GM18867 (cell line): ENCODE results near the gene NAB2.

Experiments used
- ATAC-seq: cut with Tn5 transposase; IDR thresholded peaks from one replicate; pipeline ENCODE4 v1.9.1; 2021; ENCODE audit warnings: mild to moderate bottlenecking, moderate library complexity; ENCODE audit not compliant: unreplicated experiment

NAB2 gene

DNA sequence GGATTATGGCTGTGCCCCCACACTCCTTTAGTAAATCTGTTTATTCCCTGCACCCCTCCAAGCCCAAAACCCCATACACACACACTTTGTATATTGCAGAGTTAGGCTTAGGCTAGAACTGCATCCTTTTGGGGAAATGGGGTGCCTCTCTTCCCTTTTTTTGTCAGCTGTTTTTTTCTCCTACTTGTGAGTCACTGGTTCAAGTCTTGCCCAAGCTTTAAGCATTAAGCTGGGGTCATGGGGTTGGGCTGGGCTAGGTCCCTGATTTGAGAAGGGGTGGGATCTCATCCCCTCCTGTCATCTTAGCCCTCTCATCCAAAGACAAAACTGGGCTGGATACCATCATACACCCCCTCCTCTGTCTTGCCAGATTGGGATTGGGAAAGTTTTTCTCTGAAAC is 41.0 kb downstream of the NAB2 start:
- no peak for ATAC-seq

DNA sequence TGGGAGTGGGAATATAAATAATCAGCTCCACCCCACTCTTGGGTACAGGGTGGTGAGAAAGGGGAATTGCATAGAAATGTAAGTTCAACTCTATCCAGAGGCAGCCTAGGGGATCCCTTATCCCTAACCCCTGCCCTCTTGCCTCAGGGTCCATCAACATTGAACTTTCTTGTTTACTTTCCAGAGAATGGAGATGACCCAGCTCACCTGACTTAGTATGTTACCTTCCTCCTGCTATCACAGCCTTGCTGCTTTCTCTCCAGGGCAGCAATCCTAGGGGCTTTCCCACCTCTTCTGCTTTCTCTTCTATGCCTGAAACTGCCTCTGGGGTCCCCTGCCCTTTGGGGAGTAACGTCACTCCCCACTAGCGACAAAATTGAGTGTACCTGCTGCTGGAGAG is 42.0 kb downstream of the NAB2 start:
- ATAC-seq = no peak

DNA sequence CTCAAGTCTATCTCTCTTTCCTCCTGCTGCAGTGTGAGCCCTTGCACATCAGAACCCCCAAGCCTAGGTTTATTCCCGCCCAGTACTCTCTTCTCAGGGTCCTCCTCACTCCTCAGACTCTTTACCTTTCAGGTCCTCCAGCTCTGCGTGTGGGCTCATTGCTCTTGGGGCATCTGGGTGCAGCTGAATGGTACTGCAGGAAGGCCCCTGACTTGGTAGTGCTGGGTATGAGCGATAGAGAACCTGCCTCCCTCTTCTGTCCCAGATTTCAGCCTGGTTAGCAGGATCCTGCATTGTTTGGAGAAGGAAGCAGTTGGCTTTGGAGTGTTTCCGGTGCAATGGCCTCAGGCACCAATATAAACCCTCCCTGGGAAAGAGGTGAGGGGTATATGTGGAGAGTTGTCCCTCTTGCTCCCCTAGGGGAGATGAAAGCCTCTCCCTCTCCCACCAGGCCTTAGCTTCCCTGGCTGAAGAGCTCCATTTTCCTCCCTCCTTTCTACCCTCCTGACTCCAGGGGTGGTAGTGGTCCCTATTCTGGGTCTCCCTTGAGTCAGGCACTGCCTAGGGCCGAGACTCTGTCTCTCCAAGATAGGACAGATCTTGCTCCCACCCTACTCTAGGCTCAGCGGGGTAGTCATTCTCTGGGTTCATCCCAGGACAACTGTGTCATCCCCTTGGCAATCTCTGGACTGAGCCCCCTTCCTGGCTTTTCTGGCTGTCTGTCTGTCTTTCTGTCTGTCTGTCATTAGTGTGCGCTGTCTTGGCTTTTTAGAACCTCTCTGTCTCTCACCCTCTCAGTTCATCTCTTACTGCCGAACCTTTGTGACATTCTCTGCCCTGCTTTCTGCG is 43.2 kb downstream of the NAB2 start:
- no peak for ATAC-seq

DNA sequence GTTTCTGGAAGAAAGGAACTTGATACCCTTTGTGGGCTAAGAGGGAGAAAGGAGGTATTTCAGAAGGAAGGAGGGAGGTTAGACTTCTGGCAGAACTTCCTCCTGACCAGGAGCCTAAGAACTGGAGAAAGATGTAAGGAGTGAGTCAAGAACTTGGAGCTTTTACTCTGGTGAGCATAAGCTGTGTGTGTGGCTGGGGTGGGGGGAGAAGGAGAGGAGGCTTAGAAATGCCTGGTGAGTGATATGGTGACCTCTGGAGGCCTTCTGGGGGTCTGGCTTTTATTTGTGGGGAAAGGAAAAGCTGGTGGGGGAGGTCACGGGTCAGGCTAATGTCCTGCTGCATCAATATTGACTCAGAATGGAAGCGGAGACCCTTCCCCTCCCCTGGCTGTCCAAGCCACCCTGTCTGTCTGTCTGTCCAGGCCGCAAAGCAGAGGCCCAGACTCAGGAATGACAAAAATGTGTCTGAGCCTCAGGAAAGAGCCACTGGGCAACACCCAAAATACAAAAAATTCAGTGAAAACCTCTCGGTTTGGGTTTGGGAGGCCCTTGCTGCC is 44.2 kb downstream of the NAB2 start:
- no peak for ATAC-seq

DNA sequence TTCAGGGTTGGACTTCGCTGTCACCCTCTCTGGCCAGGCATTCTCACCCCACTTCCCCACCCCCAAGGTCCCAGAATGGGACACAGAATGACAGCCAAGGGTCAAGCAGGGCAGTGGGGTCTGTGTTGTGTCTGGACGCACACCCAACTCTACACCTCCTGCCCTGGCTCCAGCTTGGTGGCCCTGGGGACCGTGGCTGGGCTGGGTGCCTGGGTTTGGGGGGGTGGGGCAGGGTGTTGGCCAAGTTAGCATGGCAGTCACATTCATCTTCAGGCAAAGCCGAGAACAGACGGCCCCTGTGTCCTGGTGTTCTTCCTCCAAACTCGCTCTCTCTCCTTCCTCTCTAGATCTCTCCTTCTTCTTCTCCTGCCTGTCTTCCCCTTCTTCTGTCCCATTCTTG is 45.0 kb downstream of the NAB2 start:
- no peak for ATAC-seq

DNA sequence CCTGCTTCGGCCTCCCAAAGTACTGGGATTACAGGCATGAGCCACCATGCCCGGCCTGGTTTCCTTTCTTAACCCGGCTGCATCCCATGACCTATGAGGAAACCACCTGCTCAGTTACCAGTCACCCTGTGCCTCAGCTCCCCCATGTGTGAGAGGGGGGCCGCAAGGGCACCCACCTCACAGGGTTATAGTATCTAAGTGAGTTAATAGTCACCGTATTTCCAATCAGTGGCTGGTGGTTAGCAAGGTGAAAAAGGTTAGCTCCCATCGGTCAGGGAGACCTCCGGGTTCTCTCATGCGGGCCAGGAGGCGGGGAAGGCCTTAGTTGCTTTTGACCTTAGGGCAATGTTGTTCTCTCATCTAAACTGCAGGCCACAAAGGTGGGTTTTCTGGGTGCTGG is 46.0 kb downstream of the NAB2 start:
- no peak for ATAC-seq

DNA sequence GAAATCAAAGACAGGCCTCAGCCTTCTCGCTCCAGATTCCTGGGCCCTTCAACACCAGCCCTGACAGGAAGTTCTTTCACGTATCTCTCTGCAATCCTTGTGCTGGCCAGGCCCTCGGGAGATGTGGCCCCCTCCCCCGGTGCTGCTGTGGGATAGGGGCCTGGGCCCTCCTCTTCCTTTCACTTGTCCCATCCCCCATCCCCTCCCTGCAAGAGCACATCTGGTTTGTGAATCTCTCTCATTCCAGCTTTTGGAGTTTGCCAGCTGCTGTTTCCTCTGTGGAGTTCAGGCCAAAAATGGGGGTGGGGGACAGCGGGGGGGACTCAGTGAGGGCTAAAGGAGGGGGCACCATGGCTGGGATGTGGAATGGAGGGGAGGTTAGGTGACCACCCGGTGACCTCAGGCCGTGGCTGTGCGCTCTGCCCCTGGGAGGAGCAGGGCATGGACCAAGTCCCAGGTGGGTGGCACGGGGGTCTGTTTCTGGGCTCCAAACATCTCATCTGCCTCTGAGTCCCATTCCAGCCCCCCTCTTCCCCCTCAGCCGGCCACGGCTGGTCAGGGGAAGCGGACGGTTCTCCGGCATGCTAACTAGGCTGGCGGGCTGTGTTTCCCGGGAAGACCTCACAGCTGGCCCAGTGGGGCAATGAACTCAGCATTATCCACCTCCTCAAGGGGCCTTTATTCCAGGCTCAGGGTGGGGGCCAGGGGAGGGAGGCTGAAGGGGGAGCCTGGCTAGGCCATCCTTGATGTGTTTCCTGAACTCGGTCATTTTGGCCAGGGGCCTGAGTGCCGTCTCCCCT is 46.8 kb downstream of the NAB2 start:
- no peak for ATAC-seq

DNA sequence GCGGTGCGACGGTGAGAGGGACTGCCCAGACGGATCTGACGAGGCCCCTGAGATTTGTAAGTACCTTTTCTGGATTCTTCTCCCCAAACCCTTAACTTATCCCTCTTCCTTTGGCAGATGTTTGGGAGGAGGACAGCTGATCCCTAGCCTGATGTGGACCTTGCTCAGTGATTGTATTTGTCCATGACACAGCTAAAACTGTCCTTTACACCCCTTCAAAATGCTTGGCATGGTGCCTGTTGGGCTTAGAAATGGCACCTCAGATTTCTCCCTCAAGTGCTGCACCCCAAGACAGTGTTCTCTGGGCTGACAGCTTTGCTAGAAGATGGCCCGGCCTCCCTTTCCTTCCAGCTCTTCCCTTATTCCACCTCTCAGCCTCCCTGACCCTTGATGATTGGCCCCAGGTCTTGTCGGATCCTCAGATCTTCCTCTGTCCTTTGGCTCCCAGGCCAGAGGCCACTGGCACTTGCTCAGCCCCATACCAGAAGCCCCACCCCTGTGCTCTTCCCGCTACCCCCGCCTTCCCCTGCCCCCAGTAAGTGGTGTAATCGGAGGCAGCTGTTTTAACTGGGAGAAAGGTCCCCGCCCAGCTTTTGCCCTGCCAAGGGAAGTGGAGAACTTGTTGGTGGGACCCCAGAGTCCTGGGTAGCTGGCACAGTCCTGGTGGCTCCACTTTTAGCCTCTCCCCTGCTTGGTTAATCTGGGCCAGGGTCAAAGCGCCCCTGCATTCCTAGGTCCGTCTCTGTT is 49.8 kb downstream of the NAB2 start:
- no peak for ATAC-seq

DNA sequence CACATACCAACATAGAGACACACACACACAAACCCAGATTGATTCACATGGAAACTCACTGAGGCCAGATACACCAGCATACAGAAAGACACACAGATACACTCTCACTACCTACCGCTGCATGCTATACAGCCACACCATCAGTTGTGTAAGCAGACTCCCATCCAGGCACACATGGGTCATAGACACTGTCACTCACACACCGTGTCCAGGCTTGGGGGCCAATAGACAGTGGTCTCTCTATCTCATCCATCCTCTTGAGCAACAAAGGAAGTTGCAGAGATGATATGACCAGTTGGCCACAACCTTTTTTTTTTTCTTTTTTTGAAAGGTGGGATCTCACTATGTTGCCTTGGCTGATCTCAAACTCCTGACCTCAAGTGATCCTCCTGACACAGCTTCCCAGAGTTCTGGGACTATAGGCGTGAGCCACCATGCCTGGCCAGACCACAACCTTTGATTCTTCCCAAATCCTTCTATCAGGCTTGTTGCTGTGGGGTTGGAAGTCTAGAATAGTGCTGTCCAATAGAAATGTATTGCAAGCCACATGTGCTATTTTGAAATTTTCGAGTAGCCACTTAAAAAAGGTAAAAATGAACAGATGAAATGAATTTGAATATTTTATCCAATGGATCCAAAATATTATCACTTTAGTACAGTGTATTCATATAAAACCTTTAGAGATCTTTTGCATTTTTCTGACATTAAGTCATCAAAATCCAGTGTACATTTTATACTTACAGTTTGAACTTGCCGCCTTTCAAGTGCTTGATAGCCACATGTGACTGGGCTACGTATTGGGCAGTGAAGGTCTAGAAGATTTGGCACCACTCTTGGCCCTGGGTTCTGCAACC is 51.1 kb downstream of the NAB2 start:
- no peak for ATAC-seq

DNA sequence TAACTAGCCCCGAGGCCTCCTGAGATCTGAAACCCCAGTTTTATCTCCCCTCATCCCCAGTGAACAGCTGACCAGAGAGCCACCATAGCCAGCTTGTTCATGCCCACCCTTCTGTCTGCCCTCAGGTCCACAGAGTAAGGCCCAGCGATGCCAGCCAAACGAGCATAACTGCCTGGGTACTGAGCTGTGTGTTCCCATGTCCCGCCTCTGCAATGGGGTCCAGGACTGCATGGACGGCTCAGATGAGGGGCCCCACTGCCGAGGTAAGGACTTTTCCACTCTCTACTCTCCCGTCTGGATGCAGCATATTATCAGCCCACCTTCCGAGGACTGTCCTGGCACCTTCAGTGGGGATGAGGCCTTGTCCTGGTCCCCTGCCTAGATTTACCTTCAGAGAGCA is 52.3 kb downstream of the NAB2 start:
- no peak for ATAC-seq

DNA sequence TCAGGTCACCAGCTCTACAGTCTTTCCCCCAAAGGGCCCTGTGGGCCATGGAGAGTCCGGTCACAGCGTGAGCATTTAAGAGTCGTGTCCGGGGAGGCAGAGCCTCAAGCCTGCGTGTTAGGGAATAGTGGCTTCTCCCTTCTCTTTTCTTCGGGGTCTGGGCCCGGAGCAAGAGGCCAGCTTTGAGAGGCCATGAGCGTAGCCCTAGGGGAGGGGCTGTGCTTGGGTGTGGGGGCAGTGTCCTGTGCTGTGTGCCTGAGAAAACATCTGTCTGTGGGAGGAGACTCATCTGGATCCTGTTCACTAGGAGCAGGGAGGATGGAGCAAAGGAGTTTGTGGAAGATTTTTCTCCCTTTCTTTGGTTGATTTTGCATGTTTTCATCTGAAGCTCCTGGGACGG is 53.2 kb downstream of the NAB2 start:
- ATAC-seq = no peak

DNA sequence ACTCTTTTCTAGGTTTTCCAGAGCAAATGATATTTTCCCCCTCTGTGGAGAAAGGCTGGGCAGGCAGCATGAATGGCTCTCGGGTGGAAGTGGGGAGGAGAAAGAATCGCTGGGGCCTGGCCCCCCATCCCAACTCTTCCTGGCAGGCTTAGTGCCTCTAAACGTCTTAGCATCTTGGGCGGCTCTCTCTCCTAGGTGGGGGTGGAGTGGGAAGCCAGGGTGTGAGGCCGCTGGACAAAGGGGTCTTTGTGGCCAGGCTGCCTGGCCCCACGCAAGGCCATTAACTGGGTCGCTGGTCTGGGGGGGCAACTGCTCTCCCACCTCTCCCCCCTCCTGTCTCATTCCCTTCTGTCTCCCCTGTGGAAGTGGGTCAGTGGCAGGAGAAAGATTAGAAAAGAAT is 53.8 kb downstream of the NAB2 start:
- no peak for ATAC-seq

DNA sequence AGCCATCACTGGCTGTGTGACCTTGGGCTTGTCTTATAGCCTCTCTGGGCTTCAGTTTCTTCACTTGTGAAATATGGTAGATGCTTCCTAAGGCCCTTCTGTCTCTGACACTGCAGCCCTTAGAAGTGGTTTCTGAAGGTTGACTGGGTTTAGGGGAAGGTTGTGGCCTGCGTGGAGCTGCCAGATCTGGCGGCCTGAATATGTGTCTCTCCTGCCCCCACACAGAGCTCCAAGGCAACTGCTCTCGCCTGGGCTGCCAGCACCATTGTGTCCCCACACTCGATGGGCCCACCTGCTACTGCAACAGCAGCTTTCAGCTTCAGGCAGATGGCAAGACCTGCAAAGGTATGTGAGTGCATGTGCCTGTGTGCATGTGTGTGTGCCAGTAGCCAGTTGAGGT is 54.5 kb downstream of the NAB2 start:
- no peak for ATAC-seq
